Measurements from ENCODE around the gene MRAS.

DNA sequence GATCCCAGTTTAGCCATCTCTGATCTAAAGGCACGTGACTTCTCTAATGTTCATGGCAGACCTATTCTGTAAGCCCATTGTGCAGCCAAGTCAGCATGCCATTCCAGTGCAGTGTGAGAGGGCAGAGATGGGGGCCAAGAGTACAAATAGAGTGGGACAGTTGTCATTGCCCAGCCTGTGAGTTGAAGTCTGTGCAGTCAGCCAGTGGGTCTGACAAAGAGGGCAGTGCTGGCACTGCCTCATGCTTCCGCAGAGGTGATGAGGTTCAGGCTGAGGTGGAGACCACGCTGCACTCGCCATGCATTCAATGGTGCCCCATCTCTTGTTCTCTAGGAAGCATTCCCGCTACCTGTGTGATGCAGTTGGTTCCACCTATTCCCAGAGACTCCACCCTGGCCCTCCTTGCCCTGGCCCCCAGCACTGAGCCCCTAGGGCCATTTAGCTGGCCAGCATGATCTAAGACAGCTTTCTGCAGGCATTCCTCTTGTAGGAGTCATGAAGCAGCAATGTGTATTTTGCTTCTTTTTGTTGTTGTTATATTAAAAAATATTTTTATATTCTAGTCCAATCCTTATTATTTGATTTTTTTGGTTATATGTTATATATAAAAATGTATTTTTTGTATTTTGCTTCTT, 3.7 kb downstream of the MRAS start:
- TF ChIP-seq, protein P1, sequence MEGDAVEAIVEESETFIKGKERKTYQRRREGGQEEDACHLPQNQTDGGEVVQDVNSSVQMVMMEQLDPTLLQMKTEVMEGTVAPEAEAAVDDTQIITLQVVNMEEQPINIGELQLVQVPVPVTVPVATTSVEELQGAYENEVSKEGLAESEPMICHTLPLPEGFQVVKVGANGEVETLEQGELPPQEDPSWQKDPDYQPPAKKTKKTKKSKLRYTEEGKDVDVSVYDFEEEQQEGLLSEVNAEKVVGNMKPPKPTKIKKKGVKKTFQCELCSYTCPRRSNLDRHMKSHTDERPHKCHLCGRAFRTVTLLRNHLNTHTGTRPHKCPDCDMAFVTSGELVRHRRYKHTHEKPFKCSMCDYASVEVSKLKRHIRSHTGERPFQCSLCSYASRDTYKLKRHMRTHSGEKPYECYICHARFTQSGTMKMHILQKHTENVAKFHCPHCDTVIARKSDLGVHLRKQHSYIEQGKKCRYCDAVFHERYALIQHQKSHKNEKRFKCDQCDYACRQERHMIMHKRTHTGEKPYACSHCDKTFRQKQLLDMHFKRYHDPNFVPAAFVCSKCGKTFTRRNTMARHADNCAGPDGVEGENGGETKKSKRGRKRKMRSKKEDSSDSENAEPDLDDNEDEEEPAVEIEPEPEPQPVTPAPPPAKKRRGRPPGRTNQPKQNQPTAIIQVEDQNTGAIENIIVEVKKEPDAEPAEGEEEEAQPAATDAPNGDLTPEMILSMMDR (IDR thresholded peaks at IDR 0.05; ENCODE audit: control extremely low read depth in 1 of 3, insufficient read depth in 1 of 3, low read depth in 1 of 3, low read length in 3 of 3): no peak
- TF ChIP-seq, protein P2, sequence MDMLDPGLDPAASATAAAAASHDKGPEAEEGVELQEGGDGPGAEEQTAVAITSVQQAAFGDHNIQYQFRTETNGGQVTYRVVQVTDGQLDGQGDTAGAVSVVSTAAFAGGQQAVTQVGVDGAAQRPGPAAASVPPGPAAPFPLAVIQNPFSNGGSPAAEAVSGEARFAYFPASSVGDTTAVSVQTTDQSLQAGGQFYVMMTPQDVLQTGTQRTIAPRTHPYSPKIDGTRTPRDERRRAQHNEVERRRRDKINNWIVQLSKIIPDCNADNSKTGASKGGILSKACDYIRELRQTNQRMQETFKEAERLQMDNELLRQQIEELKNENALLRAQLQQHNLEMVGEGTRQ (IDR thresholded peaks at IDR 0.05; ENCODE audit: low read length): no peak
- no peak for TF ChIP-seq NRF1 (IDR thresholded peaks at IDR 0.05; ENCODE audit: low read depth, low read length)
- no peak for TF ChIP-seq POLR2A (IDR thresholded peaks at IDR 0.05; ENCODE audit: control extremely low read depth in 1 of 2, low read depth in 2 of 2, low read length in 2 of 2)
- TF ChIP-seq, protein P3, sequence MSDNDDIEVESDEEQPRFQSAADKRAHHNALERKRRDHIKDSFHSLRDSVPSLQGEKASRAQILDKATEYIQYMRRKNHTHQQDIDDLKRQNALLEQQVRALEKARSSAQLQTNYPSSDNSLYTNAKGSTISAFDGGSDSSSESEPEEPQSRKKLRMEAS (IDR thresholded peaks at IDR 0.05): no peak
- TF ChIP-seq GTF2F1 (IDR thresholded peaks at IDR 0.05; ENCODE audit: borderline replicate concordance, low read depth, low read length): no peak
- no peak for TF ChIP-seq RFX5 (IDR thresholded peaks at IDR 0.05; ENCODE audit: borderline replicate concordance, low read depth, low read length)
- no peak for TF ChIP-seq CREB1 (IDR thresholded peaks at IDR 0.05)
- TF ChIP-seq EZH2 (IDR thresholded peaks at IDR 0.05; ENCODE audit: low read depth, low read length, severe bottlenecking): no peak
- TF ChIP-seq POLR2AphosphoS5 (IDR thresholded peaks at IDR 0.05; ENCODE audit: low read depth, low read length): no peak
- no peak for TF ChIP-seq ZNF274 (IDR thresholded peaks at IDR 0.05; ENCODE audit: borderline replicate concordance, extremely low read depth, low read length)
